HepG2 (cell line): ENCODE data around the gene B4GALT5. TPM values are rescaled to one million over a fixed set of nuclear protein-coding genes. Genes with fewer than 3 reads are reported as not detected.

Experiments used
- ARID2 ChIP-seq: sonication (generic); formaldehyde crosslinking; IDR thresholded peaks from 2 replicates; pipeline ENCODE4 v1.8.1; 2022; ENCODE audit warnings: mild to moderate bottlenecking, missing genetic modification reagents, borderline replicate concordance
- CBX1 ChIP-seq: IDR thresholded peaks from one replicate; pipeline ENCODE4 v1.6.1; 2016; ENCODE audit warnings: antibody characterized with exemption, low read depth
- FOXA1 ChIP-seq, 2 experiments: fragments of 450-650 bp in 1 of 2; sonication (generic) in 1 of 2; formaldehyde crosslinking in 1 of 2; IDR thresholded peaks; 2 replicates each; pipeline versions ENCODE4 v1.4.0 to v1.6.1; 2016 to 2020; ENCODE audit warnings: missing genetic modification reagents in 1 of 2
- PAXIP1 ChIP-seq: sonication (generic); formaldehyde crosslinking; conservative IDR thresholded peaks from 2 replicates; pipeline ENCODE4 v1.4.0; 2020; ENCODE audit warnings: mild to moderate bottlenecking, missing genetic modification reagents, moderate library complexity
- RNF2 ChIP-seq: fragments of 450-650 bp; conservative IDR thresholded peaks from 2 replicates; pipeline ENCODE4 v1.6.1; 2016; ENCODE audit warnings: low read depth
- SCMH1 ChIP-seq: sonication (generic); formaldehyde crosslinking; IDR thresholded peaks from 2 replicates; pipeline ENCODE4 v1.9.0; 2021; ENCODE audit warnings: missing genetic modification reagents, mild to moderate bottlenecking, borderline replicate concordance
- SIX1 ChIP-seq: sonication (generic); formaldehyde crosslinking; IDR thresholded peaks from 2 replicates; pipeline ENCODE4 v1.4.0; 2020; ENCODE audit warnings: missing genetic modification reagents, borderline replicate concordance
- SIX4 ChIP-seq: sonication (generic); formaldehyde crosslinking; IDR thresholded peaks from 2 replicates; pipeline ENCODE4 v1.4.0; 2020; ENCODE audit warnings: missing genetic modification reagents
- ZNF251 ChIP-seq: sonication (generic); formaldehyde crosslinking; IDR thresholded peaks from 2 replicates; pipeline ENCODE4 v1.9.0; 2021; ENCODE audit warnings: mild to moderate bottlenecking, missing genetic modification reagents
- polyA plus RNA-seq, 8 experiments: library from polyadenylated mRNA; depleted of rRNA in 3 of 8; stranded (reverse) in 7 of 8; unstranded in 1 of 8; fragments of >200 nt; fragmentation: Illumina TruSeq in 4 of 8; extraction: Trizol in 4 of 8; gene quantifications; 2 replicates each; pipeline versions ENCODE4 v1.2.1 to v1.2.3, GENCODE V29; 2011 to 2016; ENCODE audit warnings: low read depth in 4 of 8, missing spikeins in 1 of 8, mixed read lengths in 1 of 8; ENCODE audit not compliant: insufficient read depth in 1 of 8
- total RNA-seq, 5 experiments: library from RNA; depleted of rRNA; stranded (reverse); fragments of >200 nt; fragmentation: Illumina TruSeq; extraction: Trizol; gene quantifications; 2 replicates each; pipeline ENCODE4 v1.2.3, GENCODE V29; 2016; ENCODE audit warnings: low read depth in 1 of 5
- TF ChIP-seq, protein P1 (sequence below): sonication (generic); formaldehyde crosslinking; IDR thresholded peaks from 2 replicates; pipeline ENCODE4 v1.5.0; 2020; ENCODE audit warnings: mild to moderate bottlenecking, missing genetic modification reagents, borderline replicate concordance
- TF ChIP-seq, protein P2 (sequence below): fragments of 450-650 bp; IDR thresholded peaks from 2 replicates; pipeline ENCODE4 v1.6.1; 2017; ENCODE audit warnings: mild to moderate bottlenecking

The B4GALT5 gene
- total and polyA plus RNA-seq, 2 of the 13 experiments (the other 11 are each of a cell fraction or from before 2014, with no cell fraction given) = 27.3 to 30.9 TPM

GRCh38 chr20:49608752-49609670, 104.7 kb downstream of the B4GALT5 start (continued):
- no peak for TF ChIP-seq SIX4 (CRISPR knock-in tag)
- no peak for TF ChIP-seq SCMH1 (CRISPR knock-in tag)
- peak; percentile 57; the same call in 1 of the 2 replicates for TF ChIP-seq PAXIP1 (CRISPR knock-in tag)
- peak; percentile 77 for TF ChIP-seq CBX1
- TF ChIP-seq FOXA1 (IDR thresholded peaks at IDR 0.05) = no peak
- peak; percentile 49; the same call in 1 of the 2 replicates for TF ChIP-seq FOXA1 (CRISPR knock-in tag; IDR thresholded peaks at IDR 0.05)
- TF ChIP-seq, protein P1, sequence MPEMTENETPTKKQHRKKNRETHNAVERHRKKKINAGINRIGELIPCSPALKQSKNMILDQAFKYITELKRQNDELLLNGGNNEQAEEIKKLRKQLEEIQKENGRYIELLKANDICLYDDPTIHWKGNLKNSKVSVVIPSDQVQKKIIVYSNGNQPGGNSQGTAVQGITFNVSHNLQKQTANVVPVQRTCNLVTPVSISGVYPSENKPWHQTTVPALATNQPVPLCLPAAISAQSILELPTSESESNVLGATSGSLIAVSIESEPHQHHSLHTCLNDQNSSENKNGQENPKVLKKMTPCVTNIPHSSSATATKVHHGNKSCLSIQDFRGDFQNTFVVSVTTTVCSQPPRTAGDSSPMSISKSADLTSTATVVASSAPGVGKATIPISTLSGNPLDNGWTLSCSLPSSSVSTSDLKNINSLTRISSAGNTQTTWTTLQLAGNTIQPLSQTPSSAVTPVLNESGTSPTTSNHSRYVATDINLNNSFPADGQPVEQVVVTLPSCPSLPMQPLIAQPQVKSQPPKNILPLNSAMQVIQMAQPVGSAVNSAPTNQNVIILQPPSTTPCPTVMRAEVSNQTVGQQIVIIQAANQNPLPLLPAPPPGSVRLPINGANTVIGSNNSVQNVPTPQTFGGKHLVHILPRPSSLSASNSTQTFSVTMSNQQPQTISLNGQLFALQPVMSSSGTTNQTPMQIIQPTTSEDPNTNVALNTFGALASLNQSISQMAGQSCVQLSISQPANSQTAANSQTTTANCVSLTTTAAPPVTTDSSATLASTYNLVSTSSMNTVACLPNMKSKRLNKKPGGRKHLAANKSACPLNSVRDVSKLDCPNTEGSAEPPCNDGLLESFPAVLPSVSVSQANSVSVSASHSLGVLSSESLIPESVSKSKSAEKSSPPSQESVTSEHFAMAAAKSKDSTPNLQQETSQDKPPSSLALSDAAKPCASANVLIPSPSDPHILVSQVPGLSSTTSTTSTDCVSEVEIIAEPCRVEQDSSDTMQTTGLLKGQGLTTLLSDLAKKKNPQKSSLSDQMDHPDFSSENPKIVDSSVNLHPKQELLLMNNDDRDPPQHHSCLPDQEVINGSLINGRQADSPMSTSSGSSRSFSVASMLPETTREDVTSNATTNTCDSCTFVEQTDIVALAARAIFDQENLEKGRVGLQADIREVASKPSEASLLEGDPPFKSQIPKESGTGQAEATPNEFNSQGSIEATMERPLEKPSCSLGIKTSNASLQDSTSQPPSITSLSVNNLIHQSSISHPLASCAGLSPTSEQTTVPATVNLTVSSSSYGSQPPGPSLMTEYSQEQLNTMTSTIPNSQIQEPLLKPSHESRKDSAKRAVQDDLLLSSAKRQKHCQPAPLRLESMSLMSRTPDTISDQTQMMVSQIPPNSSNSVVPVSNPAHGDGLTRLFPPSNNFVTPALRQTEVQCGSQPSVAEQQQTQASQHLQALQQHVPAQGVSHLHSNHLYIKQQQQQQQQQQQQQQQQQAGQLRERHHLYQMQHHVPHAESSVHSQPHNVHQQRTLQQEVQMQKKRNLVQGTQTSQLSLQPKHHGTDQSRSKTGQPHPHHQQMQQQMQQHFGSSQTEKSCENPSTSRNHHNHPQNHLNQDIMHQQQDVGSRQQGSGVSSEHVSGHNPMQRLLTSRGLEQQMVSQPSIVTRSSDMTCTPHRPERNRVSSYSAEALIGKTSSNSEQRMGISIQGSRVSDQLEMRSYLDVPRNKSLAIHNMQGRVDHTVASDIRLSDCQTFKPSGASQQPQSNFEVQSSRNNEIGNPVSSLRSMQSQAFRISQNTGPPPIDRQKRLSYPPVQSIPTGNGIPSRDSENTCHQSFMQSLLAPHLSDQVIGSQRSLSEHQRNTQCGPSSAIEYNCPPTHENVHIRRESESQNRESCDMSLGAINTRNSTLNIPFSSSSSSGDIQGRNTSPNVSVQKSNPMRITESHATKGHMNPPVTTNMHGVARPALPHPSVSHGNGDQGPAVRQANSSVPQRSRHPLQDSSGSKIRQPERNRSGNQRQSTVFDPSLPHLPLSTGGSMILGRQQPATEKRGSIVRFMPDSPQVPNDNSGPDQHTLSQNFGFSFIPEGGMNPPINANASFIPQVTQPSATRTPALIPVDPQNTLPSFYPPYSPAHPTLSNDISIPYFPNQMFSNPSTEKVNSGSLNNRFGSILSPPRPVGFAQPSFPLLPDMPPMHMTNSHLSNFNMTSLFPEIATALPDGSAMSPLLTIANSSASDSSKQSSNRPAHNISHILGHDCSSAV (CRISPR knock-in tag) = no peak
- TF ChIP-seq, protein P2, sequence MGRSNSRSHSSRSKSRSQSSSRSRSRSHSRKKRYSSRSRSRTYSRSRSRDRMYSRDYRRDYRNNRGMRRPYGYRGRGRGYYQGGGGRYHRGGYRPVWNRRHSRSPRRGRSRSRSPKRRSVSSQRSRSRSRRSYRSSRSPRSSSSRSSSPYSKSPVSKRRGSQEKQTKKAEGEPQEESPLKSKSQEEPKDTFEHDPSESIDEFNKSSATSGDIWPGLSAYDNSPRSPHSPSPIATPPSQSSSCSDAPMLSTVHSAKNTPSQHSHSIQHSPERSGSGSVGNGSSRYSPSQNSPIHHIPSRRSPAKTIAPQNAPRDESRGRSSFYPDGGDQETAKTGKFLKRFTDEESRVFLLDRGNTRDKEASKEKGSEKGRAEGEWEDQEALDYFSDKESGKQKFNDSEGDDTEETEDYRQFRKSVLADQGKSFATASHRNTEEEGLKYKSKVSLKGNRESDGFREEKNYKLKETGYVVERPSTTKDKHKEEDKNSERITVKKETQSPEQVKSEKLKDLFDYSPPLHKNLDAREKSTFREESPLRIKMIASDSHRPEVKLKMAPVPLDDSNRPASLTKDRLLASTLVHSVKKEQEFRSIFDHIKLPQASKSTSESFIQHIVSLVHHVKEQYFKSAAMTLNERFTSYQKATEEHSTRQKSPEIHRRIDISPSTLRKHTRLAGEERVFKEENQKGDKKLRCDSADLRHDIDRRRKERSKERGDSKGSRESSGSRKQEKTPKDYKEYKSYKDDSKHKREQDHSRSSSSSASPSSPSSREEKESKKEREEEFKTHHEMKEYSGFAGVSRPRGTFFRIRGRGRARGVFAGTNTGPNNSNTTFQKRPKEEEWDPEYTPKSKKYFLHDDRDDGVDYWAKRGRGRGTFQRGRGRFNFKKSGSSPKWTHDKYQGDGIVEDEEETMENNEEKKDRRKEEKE = no peak
- TF ChIP-seq SIX1 (CRISPR knock-in tag) = no peak
- TF ChIP-seq ARID2 (CRISPR knock-in tag) = no peak
- peak; percentile 51; the same call in 1 of the 2 replicates for TF ChIP-seq RNF2
- TF ChIP-seq ZNF251 (CRISPR knock-in tag) = no peak
